GM21576 (cell line): ENCODE measurements around the gene GLCCI1.

Experiments
- ATAC-seq: cut with Tn5 transposase; IDR thresholded peaks from one replicate; pipeline ENCODE4 v1.9.1; 2021; ENCODE audit warnings: mild to moderate bottlenecking, moderate library complexity; ENCODE audit not compliant: unreplicated experiment

Gene GLCCI1

GRCh38 chr7:8126601-8127167, 158.1 kb downstream of the GLCCI1 start:
- ATAC-seq: no peak

GRCh38 chr7:8128449-8129317, 160.1 kb downstream of the GLCCI1 start:
- no peak for ATAC-seq

GRCh38 chr7:8129318-8129659, 160.7 kb downstream of the GLCCI1 start:
- no peak for ATAC-seq

GRCh38 chr7:8130663-8131062, 162.1 kb downstream of the GLCCI1 start:
- no peak for ATAC-seq

- ATAC-seq: peak; percentile 61
Measured at GRCh38 chr7:8131694-8132605, 163.4 kb downstream of the GLCCI1 start.

GRCh38 chr7:8133188-8133848, 164.7 kb downstream of the GLCCI1 start:
- ATAC-seq: peak; percentile 23

- peak; percentile 62 for ATAC-seq
Measured at GRCh38 chr7:8134089-8134733, 165.6 kb downstream of the GLCCI1 start.

- ATAC-seq: no peak
Measured at GRCh38 chr7:8135417-8135816, 166.8 kb downstream of the GLCCI1 start.

GRCh38 chr7:8136051-8136730, 167.6 kb downstream of the GLCCI1 start:
- no peak for ATAC-seq
